IPS-20b (cell line): ENCODE measurements around the gene PRKG1.

Source experiments
- H3K27ac ChIP-seq: one replicate; pipeline ENCODE4 v1.5.1; 2013; ENCODE audit warnings: low read length
- H3K27me3 ChIP-seq: 2 replicates; pipeline ENCODE4 v1.6.1; 2013; ENCODE audit warnings: mild to moderate bottlenecking, low read length, inconsistent platforms; ENCODE audit not compliant: insufficient read depth
- H3K36me3 ChIP-seq: 2 replicates; pipeline ENCODE4 v1.6.1; 2013; ENCODE audit warnings: low read depth, mild to moderate bottlenecking, inconsistent platforms, low read length, moderate library complexity; ENCODE audit not compliant: insufficient read depth
- H3K4me1 ChIP-seq: 2 replicates; pipeline ENCODE4 v1.6.1; 2013; ENCODE audit warnings: mild to moderate bottlenecking, control low read depth, inconsistent platforms, low read length, moderate library complexity; ENCODE audit not compliant: insufficient read depth
- H3K4me3 ChIP-seq: 2 replicates; pipeline ENCODE4 v1.5.1; 2013; ENCODE audit warnings: mild to moderate bottlenecking, low read length, inconsistent platforms
- H3K9ac ChIP-seq: 2 replicates; pipeline ENCODE4 v1.6.1; 2013; ENCODE audit warnings: low read depth, mild to moderate bottlenecking, inconsistent platforms, low read length, moderate library complexity
- H3K9me3 ChIP-seq: 2 replicates; pipeline ENCODE4 v1.6.1; 2013; ENCODE audit warnings: mild to moderate bottlenecking, low read depth, low read length, inconsistent platforms; ENCODE audit not compliant: insufficient read depth

Gene PRKG1

DNA sequence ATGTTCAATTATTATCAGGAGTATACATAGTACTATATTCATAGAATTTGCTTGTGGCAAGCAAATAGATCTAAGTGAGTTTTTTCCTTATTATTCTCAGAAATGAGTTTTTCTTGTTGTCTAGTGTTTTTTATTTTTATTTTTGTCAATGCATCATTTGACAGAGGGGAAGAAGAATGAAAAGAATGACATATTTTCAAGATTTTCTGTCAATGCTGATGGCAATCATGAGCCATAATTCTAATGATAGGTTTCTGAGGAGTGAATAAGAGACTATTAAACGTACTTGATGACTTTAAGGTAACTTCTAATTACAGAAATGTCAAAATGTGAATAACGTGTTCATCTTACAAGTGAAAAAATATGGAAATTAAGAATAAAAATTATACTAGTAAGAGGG, 769.7 kb downstream of the PRKG1 start:
- Histone ChIP-seq H3K4me3 (no peak overlapping the region), H3K4me1 (peaks cover 24% of the 10 kb centered on the region), H3K9me3 (no peaks in the 10 kb centered on the region), H3K27me3 (no peaks in the 10 kb centered on the region), H3K36me3 (no peaks in the 10 kb centered on the region), H3K9ac (no peak overlapping the region), H3K27ac (no peak overlapping the region)

DNA sequence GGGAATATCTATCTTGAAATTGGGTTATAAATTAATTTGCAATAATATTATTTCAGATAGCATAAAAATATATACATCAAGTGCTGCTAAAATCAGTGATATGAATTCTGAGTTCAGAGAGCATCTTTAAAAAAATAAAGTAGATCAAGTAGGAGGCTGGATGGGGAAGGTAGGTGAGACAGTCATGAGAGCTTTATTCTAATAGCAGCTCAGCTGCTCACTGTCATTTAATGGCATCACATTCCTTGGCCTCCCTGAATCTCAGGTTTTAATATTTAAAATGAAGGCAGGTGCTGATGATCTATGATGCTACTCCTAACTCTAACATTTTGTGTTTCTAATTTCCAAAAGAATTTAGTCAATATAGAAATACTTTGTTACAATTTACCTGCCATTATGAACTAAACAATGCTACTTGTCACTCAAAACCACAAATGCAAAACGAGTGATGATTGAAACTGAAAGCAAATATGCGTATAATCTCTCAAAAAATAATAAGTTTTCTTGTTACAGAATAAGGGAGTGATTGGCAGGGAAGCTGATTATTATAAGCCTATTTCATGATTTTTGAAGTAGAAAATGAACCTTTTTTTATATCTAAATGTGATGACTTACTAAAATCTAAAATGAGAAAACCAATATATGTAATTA, 772.7 kb downstream of the PRKG1 start:
- Histone ChIP-seq H3K9ac (no peak overlapping the region), H3K4me3 (no peak overlapping the region; the same call in 1 of the 2 replicates), H3K4me1 (peaks cover 17% of the 10 kb centered on the region; the same call in 1 of the 2 replicates), H3K27me3 (no peaks in the 10 kb centered on the region), H3K36me3 (no peaks in the 10 kb centered on the region), H3K27ac (no peak overlapping the region), H3K9me3 (no peaks in the 10 kb centered on the region)

DNA sequence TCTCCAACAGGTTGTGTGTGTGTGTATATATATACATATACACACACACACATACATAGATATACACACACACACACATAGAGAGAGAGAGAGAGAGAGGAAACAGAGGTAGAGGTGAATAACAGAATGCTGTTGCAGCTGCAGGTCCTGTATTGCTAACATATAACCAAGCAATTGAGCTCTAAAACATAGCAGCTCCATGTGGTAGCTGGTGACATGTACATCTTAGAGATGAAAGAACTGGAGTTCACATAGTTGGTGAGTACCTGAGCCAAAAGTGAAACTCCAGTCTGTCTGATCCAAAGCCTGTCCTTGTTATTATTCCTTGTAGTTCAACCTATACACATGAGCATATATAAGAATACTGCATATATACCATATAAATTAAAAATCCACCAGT, 778.0 kb downstream of the PRKG1 start:
- peaks cover 13% of the 10 kb centered on the region; the same call in 1 of the 2 replicates for H3K27me3 ChIP-seq
- H3K9ac ChIP-seq = no peak overlapping the region

DNA sequence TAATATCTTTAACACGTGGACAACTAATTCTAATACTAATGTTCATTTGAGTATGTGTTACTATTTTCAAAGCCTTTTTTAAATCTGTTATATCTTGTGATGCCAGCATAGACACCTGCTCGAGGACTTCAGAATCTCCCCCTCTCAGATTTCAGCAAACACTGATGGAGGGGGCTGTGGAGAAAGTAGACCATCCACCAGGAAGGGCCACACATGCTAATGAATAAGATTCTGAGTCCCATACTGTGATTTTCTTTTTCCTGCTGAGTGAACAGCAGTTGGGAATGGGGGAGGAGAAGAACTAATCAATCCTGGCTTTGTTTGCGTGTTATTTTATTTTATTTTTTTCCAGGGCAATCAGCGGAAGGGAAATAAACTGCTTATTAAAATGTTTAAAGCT, 783.0 kb downstream of the PRKG1 start:
- Histone ChIP-seq H3K27me3 (peaks cover 30% of the 10 kb centered on the region; the same call in 1 of the 2 replicates), H3K27ac (no peak overlapping the region), H3K9me3 (no peaks in the 10 kb centered on the region), H3K9ac (no peak overlapping the region), H3K4me3 (peak overlapping the region; percentile 54; the same call in 1 of the 2 replicates), H3K36me3 (no peaks in the 10 kb centered on the region), H3K4me1 (peaks cover 13% of the 10 kb centered on the region; the same call in 1 of the 2 replicates)

More for the DNA sequence above, 778.0 kb downstream of the PRKG1 start:
- H3K4me3 ChIP-seq = no peak overlapping the region
- H3K36me3 ChIP-seq = no peaks in the 10 kb centered on the region
- no peaks in the 10 kb centered on the region for H3K9me3 ChIP-seq
- H3K4me1 ChIP-seq = peaks cover 13% of the 10 kb centered on the region; the same call in 1 of the 2 replicates
- H3K27ac ChIP-seq = no peak overlapping the region

DNA sequence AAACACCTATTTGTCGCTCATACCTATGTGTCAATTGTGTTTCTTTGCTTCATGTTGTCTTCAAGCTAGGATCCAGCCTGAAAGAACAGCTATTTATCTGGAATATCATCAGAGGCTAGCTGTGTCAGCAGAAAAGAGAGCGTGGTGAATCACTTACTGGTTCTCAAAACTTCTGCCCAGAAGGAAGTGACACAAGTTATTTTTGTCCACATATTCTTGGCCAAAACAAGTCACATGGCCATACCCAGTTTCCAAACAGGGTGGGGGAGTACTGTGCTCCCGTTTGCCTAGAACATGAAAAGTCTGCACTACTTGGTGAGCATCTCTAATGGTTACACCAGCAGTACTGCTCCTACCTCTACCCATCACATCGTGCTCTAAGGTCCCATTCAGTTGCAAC, 786.0 kb downstream of the PRKG1 start:
- H3K36me3 ChIP-seq = no peaks in the 10 kb centered on the region
- no peaks in the 10 kb centered on the region for H3K9me3 ChIP-seq
- peaks cover 13% of the 10 kb centered on the region; the same call in 1 of the 2 replicates for H3K4me1 ChIP-seq
- no peak overlapping the region for H3K27ac ChIP-seq
- H3K9ac ChIP-seq = no peak overlapping the region
- H3K4me3 ChIP-seq = no peak overlapping the region
- peaks cover 30% of the 10 kb centered on the region; the same call in 1 of the 2 replicates for H3K27me3 ChIP-seq

DNA sequence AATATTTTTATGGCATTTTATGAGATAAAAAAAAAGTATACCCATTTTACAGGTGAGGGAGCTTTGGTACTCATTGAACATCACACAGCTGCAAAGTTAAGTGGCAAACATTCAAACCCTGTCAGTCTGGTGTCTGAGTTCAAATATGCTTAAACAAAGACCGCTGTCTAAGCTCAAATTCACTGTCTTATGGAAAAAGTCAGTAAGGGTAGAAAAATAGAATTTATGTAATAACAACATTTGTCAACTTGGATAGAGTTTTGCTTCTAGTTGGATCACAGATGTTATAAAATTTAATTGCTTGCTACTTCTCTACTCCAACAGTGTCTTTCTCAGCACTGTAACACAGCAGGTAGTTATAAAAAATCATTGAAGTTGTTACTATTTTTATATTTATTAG, 786.8 kb downstream of the PRKG1 start:
- Histone ChIP-seq H3K4me1 (peaks cover 13% of the 10 kb centered on the region; the same call in 1 of the 2 replicates), H3K27me3 (peaks cover 27% of the 10 kb centered on the region; the same call in 1 of the 2 replicates), H3K27ac (no peak overlapping the region), H3K4me3 (no peak overlapping the region), H3K9ac (no peak overlapping the region), H3K9me3 (no peaks in the 10 kb centered on the region), H3K36me3 (no peaks in the 10 kb centered on the region)

DNA sequence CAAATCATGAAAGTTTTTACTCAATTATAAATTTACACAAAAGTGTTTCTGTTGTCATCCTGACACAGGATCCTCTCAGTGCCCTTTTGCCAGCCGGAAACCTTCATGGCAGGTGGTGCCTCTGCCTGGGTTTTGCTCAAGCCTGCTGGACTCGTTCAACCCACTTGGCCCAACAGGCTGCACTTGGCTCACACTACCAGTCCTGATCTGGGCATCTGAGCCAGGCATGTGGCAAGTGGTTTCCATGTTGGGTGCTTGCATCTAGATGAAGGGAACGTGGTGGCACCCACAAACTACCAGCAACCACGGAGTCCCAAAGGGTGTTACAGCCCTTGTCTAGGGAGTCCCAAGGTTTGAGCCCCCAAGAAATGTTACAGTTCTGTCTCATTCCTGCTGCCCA, 787.4 kb downstream of the PRKG1 start:
- H3K27me3 ChIP-seq = peaks cover 22% of the 10 kb centered on the region; the same call in 1 of the 2 replicates
- H3K9ac ChIP-seq = no peak overlapping the region
- H3K36me3 ChIP-seq = no peaks in the 10 kb centered on the region
- no peak overlapping the region for H3K4me3 ChIP-seq
- no peak overlapping the region for H3K27ac ChIP-seq
- H3K4me1 ChIP-seq = peaks cover 13% of the 10 kb centered on the region; the same call in 1 of the 2 replicates
- H3K9me3 ChIP-seq = no peaks in the 10 kb centered on the region

DNA sequence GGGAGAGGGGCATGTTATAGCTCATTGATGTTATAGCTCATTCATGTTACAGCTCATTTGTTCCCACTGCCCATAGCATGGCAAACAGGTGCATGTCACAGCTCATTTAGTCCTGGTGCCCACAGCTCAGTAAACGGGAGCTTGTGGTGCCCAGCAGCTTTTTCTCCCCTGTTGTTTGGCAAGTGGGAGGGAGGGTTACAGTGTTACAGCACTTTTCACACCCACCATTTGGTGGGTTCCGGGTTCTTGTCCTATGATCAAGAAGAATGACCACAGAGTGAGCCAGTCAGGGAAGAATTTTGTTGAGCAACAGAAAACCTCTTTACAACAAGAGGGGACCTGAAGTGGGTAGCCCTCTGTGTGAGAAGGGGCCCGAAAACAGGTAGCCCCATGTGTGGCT, 787.9 kb downstream of the PRKG1 start:
- Histone ChIP-seq H3K27ac (no peak overlapping the region), H3K9ac (no peak overlapping the region), H3K9me3 (no peaks in the 10 kb centered on the region), H3K36me3 (no peaks in the 10 kb centered on the region), H3K4me3 (no peak overlapping the region), H3K4me1 (peaks cover 11% of the 10 kb centered on the region; the same call in 1 of the 2 replicates), H3K27me3 (peaks cover 18% of the 10 kb centered on the region; the same call in 1 of the 2 replicates)

DNA sequence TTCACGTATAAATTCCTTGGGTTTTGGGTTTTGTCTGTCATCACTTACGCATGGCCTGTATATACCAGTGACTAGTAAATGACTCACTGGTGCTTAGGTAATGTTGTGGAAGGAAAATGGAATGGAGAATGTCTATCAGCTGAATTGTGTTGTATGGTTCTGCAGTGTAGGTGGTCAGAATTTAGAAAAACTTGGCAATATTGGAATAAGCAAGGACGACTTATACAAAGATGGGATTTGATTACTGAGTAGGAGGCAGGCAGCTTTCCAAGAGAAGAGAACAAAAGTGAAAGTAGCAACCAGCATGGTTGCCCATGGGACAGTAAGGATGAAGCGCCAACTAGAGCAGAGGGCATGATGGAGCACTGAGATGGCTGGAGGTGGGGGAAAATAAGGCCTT, 793.7 kb downstream of the PRKG1 start:
- H3K9ac ChIP-seq = no peak overlapping the region
- no peak overlapping the region for H3K27ac ChIP-seq
- no peaks in the 10 kb centered on the region for H3K4me1 ChIP-seq
- no peaks in the 10 kb centered on the region for H3K36me3 ChIP-seq
- no peaks in the 10 kb centered on the region for H3K27me3 ChIP-seq
- H3K9me3 ChIP-seq = no peaks in the 10 kb centered on the region
- H3K4me3 ChIP-seq = no peak overlapping the region

DNA sequence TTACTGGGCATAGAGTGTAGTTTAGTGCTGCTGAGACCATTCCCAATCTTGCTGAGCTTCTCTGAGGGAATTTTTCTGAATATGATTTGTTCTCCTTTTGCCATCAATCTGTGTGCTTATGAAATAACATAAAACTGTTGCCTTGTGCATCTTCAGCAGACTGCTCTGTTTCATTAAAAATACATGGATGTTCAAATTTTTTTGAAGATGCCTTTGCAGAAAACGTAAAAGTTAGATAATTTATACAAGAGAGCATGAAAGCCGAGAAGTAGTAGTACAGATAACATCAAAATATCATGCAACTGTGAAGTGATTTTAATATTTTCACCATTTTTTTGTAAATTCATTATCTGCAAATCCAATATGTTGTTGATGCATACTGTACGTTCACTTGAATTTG, 799.8 kb downstream of the PRKG1 start:
- Histone ChIP-seq H3K4me3 (no peak overlapping the region), H3K36me3 (no peaks in the 10 kb centered on the region), H3K4me1 (peaks cover 3% of the 10 kb centered on the region; the same call in 1 of the 2 replicates), H3K9me3 (no peaks in the 10 kb centered on the region), H3K27ac (no peak overlapping the region), H3K27me3 (no peaks in the 10 kb centered on the region), H3K9ac (no peak overlapping the region)

DNA sequence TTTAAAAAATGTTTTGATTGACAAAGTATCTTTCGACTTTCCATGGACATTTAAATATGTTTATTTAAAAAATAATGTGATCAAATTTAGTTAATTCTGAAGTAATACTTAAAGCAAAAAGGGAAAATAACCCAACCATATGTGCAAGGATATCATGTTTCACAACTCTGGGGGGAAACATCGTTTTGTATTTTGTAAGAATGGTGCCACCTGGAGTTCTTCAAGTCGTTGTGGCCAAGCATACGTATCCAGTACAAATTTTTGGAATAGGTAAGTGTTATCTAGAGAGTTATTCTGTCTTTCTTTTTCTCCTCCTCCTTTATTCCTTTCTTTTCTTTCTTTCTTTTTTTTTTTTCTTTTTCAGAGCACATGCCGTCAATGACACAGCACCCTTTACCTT, 801.3 kb downstream of the PRKG1 start:
- H3K9me3 ChIP-seq = no peaks in the 10 kb centered on the region
- no peaks in the 10 kb centered on the region for H3K36me3 ChIP-seq
- H3K4me1 ChIP-seq = peaks cover 3% of the 10 kb centered on the region; the same call in 1 of the 2 replicates
- H3K4me3 ChIP-seq = no peak overlapping the region
- no peak overlapping the region for H3K27ac ChIP-seq
- H3K9ac ChIP-seq = no peak overlapping the region
- H3K27me3 ChIP-seq = no peaks in the 10 kb centered on the region

DNA sequence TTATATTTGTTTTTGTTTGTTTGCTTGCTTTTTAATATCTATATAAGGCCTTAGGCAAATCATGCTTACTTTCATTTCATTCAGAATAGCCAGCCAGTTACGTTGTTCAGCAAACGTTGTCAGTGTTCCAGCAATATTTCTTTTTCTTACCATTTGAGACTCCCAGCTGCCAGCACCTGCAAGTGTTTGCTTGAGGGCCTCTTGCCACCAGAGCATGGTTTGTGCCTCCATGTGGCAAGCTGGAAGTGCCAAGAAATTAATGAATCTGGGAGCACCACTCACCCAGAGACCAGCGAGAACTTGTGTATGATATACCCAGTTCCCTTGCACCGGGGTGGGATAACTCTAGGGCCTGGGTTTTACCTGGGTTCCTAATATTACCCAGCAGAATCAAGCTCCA, 802.2 kb downstream of the PRKG1 start:
- no peaks in the 10 kb centered on the region for H3K27me3 ChIP-seq
- H3K9me3 ChIP-seq = peaks cover 2% of the 10 kb centered on the region; the same call in 1 of the 2 replicates
- H3K4me1 ChIP-seq = peaks cover 3% of the 10 kb centered on the region; the same call in 1 of the 2 replicates
- no peaks in the 10 kb centered on the region for H3K36me3 ChIP-seq
- no peak overlapping the region for H3K4me3 ChIP-seq
- H3K27ac ChIP-seq = no peak overlapping the region
- H3K9ac ChIP-seq = no peak overlapping the region
